DMS79 (cell line): Measurements from ENCODE around the gene METTL1.

Experiments
- DNase-seq: peaks from one replicate; lab custom pipeline; 2025; lab: John Stamatoyannopoulos, UW

The METTL1 gene

DNA sequence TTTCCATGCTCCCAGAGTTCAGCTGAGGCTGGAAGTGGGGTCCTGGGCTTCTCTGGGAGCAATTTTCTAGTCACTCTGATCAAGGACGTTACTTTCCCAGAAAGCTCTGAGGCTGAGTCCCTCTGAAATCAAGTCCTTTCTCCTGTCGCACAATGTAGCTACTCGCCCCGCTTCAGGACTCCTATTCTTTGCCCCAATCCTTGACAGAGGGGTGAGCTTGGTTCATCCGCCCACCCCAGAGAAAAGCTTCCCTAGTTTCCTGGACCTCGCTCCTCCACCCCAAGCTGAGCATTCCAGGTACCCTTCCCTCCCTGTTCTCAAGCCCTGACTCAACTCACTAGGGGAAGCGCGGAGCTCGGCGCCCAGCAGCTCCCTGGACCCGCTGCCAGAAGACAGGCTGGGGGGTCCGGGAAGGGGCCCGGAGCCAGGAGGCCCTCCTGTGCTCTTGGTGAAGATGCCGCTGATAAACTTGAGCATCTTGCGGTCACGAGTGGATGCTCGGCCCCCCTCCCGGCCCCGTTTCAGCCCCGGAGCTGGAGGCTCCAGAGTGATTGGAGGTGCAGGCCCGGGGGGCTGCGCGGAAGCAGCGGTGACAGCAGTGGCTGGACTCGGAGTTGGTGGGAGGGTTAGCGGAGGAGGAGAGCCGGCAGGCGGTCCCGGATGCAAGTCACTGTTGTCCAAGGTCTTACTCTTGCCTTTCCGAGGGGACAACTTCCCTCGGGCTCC lies 35.0 kb downstream of the METTL1 start:
- DNase-seq: no peak

DNA sequence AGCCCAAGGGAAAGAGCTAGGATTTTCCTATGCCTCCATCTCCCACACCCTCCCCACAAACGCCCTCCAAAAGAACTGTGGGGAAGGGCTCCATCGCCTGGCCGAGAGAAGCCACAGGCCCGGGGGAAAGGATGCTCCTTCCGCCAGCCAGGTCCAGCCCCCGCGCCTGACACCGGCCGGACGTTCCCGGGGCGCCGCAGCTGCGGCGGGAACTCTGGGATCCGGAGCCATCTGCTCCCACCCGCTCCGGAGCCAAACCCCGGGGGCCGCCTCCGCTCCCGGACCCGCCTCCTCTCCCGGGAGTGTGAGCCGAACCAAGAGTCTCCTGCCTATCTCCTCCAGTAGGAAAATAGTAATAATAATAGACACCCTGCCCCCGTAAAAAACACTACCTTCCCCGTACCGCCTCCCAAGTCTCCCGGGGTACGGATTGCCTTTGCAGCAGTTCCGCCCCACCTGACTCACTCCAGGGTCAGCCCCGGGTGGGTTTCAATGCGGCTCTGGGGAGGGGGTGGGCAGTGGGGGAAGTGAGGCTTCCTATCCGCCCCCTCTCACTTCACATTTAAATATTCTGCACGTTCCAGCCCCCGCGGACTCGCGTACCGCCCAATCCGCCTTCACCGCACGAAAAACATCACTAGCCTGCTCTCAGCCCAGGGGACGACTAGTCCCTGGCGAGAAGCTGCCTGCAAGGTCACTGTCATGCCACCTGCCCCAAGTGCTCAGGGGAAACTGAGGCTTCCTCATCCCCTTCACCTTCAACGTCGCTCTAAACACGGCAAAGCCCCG lies 35.8 kb downstream of the METTL1 start:
- no peak for DNase-seq

DNA sequence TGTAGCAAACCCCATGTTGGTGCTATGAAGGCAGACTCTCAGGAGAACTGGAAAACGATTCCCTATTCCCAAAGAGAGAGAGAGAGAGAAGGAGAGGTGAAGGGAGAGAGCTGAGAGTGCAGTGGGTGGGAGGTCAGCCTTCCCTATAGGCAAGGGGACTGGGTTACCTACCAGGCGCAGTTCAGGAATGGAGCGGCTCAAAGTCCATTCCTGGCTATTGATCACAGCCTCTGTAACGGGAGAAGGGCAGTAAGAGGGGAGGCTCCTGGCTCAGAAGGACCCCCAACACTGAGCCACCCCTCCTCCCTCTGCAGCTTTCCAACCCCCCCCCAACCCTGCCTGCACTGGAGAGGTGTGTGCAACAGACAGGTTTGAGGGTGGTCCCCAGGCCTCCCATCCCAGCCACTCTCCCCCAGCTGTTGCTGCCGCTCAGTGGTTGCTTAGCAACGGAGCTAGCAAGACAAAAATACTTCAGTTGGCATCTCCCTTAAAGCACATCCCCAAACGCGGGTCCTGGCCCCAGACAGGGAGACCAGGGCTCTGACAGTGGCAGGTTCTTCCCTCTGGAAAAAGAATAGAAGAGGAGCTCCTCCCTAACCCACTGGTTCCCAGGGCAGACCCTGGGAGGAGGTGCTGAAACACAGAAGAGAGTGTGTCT lies 36.6 kb downstream of the METTL1 start:
- DNase-seq: no peak

DNA sequence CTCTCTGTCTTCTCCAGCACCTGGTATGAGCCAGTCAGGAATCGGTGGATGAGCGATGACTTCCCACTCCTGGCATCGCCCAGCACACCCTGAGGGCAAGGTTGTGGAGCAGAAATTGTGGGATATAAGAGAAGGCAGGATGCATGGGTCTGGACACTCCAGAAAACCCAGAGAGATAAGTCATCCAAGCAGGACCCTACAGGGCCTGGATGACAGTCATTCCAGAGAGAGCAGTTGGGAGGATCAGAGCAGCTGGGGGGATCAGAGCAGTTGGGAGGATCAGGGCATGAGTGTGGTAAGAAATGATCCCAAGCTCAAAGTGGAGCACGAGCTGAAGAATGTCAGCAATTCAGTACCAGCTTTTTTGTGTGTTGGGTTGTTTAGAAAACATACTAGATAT lies 37.3 kb downstream of the METTL1 start:
- no peak for DNase-seq

DNA sequence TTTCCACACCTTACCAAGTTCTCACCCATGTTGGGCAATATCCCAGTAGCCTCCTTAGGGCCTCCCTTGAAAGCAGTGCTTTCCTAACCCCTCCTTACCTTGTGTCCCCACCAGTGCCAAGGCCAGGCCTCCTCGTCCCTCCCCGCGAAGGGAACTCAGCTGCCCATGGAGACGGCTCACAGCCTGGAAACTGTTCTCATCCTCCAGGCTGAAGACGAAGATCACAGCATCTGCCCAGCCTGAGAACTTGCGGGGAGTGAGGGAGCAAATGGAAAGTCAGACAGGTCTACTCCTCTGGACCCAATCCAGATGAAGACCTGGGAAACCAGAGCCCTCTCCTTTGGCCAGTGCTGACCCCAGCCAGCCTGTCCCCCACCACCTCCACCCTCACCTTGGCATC lies 38.0 kb downstream of the METTL1 start:
- DNase-seq: no peak

- DNase-seq: no peak
Measured at GRCh38 chr12:57732726-57733593, 38.9 kb downstream of the METTL1 start.

DNA sequence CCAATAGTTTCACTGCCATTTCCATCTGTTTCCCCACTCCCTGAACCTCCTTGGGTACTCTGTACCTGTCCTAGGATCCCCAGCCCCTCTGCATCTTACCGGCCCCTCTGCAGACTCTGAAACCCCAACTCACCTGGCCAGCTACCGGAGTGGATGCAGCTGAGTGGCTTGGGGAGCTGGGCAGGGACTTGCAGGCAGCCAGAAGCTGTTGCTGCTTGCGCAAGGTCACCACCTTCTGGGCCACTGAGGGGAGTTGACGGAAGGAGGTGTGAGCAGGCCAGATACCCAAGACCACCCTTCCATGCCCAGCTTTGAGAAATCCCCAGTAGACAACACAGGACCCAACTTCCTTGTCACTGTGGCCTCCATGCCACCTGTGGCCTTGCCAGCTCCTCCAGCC lies 39.6 kb downstream of the METTL1 start:
- DNase-seq: no peak

DNA sequence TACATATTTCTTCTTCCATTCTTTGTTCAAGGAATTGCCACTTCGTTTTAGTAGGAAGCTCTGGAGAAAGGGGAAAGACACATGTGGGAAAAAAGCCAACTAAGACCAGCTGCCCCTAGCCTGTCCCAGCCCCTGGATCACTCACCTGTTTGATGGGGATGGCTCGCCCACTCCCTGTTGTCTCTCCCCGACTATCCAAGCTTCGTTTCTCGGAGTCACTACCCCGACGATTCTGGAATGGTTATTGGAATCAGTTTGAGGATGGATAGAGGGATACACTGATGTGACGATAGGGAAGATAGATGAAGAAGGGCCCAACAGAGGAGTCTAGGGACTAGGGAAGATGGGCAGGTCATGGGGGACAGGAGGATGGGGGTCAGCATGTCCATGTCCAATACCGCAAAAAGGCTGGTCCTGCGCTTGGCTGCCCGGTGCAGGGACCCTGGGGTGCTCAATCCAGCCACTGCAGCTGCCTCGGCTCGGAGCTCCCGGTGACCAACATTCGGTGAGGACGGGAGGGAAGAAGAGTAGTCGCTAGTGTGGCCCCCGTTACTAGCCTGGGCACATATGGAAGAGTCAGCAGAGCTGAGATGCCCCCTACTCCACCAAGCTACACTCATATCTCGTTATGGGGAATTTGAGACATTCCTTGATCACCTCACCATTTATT lies 40.4 kb downstream of the METTL1 start:
- DNase-seq: no peak

DNA sequence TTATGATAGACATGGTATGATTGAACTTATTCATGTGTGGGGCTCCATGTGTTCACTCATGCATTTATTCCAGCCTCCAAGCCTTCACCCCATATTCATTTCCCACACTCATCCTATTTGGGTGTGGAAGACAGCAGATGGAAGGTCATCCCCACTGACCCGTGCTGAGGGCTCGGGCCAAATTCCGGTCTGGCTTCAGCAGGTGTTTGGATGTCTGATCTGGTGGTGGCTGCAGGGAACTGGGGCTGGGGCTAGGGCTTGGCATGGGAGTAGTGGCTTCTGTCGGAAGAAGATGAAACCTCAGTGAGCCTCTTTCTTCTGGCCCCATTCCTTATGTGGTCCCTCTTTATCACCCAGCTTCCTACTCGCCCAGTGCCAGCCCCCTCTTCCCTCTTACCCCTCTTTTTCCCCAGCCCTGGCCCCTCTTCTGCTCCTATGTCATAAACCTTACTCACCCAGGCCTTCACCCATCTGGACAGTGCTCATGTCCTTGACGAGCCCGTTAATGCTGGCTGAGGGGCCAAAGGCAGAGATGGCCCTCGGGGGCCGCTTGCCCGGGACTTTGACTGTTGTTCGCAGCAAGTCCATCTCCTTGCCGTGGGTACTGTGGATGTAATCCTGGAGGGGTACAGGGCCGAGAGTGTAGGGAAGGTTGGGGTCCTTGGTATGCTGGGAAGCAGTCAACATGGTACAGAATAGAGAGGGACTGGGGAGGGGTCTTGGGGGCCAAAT lies 41.4 kb downstream of the METTL1 start:
- DNase-seq: no peak

GRCh38 chr12:57729321-57729844 lies 42.5 kb downstream of the METTL1 start:
- no peak for DNase-seq

GRCh38 chr12:57727758-57728395 lies 44.0 kb downstream of the METTL1 start:
- DNase-seq: no peak

GRCh38 chr12:57726884-57727757 lies 44.8 kb downstream of the METTL1 start:
- peak; percentile 18 for DNase-seq

DNA sequence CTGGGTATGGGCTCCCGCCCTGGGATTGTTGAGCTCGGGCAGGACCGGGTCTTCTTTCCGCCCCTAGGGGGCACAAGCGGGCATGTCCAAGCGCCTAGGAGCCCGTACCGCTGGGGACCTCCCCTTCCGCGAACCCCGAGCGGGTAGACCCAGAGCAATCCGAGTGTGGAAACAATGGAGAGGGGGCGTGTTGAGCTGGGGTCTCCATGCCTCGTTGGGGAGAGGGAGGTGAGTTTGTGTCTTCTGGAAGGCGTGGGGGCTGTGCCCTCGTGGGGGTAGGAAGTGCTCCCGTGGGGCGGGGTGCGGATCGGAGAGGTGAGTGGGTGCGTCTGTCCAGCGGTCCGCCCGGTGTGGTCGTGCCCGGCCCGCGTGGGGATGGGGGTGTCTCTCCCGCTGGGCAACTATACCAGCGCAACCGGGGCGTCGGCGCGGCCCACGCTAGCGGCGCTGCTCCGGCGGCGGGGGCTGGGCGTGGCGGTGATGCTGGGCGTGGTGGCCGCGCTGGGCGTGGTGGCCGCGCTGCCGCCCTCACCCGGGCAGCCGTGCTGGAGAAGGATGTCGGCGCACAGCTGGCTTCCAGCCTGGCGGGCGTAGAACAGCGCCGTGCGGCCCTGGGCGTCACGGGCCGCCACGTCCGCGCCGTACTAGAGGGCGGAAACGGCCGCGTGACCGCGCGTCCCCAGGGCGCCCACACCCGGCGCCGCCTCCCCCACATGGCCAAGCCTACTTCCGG lies 45.6 kb downstream of the METTL1 start:
- DNase-seq: peak; percentile 71

DNA sequence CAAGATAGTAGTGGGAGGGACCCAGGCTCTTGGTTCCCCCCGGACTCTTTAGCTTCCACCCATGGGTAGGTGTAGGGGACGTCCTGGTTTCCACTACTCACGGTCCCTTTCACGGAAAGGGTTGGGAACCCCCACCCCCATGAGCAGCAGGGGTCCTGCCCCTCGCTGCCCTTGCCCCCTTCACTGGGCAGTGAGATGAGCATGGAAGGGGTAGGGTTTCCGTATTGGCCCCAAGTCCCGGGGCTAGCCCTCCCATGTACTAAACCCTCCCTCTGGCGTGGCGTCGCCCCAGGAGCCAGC lies 46.1 kb downstream of the METTL1 start:
- no peak for DNase-seq

GRCh38 chr12:57724936-57725740 lies 46.8 kb downstream of the METTL1 start:
- no peak for DNase-seq

DNA sequence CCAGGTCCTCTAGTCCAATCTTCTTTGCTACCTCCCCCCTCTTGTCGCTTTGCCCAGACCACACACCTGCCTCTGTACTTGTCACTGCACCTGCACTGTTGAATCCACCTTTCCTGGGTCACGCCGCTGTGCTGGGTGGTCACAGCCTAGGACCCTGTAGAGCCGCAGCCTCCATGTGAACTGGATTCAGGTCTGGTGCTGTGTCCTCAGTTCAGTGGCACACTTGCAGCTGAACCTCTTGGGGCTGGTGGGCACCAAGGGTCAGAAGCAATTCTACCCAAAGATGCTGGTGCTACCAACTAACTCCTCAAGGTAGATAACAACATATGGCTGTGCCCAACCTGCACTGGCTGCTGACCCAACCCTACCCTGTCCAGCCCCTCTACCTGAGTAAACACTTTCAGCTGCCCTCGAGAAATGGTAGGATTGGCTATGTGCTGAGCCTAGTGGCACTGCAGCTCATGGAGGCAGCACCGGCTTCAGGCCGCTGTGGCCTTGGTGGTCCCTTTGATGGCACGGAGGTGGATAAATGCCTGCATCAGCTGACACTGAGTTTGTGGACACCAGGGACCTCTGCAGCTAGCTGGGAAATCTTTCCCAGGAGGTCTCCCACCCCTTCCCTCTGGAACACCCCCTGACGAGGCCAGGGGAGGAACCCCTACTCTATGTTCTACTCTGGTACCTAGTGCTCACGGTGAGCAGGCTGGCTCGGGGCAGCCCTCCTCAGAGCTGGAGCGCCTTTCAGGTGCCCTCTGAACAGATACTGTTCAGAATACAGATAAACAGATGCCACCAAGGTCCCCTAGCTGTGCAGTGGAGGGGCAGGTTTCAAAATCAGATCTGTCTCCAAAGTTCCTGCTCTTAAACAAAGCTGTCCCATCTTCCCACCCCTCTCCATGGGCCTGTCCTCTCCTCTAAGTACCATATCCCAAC lies 47.6 kb downstream of the METTL1 start:
- DNase-seq: no peak

DNA sequence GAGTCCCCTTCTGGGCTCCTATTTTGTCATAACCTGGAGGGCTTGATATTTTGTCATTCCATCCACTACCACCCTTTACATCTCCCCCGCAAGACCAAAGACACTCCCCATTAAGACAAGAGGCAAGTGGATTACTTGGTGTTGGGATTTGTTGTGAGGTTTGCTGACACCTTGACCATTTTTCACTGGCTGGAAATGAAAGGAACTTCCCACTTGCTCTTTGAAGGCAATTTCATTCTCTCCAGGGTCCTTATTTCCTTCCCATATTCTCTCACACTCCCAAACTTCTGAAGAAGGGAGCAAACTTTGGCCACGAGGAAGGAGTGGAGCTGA lies 48.3 kb downstream of the METTL1 start:
- DNase-seq: no peak
